Activated gamma-delta T cell (primary cell): ENCODE results near the gene PSME2.

ENCODE experiments used
- DNase-seq: peaks from one replicate; lab custom pipeline; 2025; lab: John Stamatoyannopoulos, UW

The PSME2 gene

DNA sequence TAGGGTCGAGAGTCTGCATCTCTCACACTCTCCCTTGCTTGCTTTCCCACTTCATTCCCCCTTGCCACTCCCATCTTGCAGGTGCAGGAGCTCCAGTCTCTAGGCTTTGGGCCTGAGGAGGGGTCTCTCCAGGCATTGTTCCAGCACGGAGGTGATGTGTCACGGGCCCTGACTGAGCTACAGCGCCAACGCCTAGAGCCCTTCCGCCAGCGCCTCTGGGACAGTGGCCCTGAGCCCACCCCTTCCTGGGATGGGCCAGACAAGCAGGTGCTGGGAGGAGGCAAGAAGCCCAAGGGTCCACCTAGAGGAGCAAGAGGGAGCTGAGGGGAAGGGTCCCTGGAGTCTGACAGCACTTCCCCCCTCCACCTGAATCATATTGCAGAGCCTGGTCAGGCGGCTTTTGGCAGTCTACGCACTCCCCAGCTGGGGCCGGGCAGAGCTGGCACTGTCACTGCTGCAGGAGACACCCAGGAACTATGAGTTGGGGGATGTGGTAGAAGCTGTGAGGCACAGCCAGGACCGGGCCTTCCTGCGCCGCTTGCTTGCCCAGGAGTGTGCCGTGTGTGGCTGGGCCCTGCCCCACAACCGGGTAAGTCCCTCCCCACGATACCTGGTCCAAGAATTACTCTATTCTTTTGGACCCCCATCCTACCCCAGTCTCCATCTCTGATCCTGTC, 5.1 kb upstream of the PSME2 start:
- DNase-seq: no peak

DNA sequence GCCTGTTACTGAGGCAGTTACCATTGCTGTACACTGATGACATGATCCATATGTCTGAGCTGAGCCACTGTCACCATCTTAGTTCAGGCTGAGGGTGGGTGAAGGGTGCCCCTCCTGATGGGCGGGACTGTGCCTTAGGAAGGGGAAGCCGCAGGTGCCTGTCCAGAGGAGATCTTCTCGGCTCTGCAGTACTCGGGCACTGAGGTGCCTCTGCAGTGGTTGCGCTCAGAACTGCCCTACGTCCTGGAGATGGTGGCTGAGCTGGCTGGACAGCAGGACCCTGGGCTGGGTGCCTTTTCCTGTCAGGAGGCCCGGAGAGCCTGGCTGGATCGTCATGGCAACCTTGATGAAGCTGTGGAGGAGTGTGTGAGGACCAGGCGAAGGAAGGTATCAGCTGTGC, 4.6 kb upstream of the PSME2 start:
- DNase-seq: no peak

GRCh38 chr14:24150567-24150966, 4.2 kb upstream of the PSME2 start:
- no peak for DNase-seq

DNA sequence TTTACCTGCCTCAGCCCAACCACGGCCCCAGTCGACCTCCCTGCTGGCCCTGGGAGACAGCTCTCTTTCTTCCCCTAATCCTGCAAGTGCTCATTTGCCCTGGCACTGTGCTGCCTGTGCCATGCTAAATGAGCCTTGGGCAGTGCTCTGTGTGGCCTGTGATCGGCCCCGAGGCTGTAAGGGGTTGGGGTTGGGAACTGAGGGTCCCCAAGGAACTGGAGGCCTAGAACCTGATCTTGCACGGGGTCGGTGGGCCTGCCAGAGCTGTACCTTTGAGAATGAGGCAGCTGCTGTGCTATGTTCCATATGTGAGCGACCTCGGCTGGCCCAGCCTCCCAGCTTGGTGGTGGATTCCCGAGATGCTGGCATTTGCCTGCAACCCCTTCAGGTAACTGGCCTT, 3.7 kb upstream of the PSME2 start:
- DNase-seq: no peak

DNA sequence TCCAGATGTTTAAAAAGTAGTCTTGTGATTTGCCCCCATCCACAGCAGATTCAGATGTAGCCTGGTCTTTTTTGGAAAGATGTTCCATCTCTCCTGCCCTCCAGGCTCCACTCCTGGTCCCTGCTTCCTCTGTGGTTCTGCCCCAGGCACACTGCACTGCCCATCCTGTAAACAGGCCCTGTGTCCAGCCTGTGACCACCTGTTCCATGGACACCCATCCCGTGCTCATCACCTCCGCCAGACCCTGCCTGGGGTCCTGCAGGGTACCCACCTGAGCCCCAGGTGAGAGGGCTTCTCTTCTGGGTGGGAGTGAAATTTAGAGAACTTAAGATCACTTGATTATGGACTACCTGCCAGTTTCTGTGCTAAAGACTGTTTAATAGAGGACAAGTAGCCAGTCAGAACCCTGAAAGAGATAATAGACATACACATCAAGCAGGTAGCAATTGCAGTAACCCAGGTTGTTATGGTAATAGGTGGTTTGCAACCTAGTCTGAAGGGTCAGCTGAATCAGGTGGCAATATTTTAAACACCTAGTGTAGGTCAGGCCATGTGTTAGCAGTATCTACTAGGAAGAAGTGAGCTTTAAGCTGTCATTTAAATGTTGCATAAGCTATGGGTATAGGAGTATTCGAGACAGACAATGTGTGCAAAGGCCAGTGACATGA, 3.0 kb upstream of the PSME2 start:
- DNase-seq: no peak

GRCh38 chr14:24147761-24148428, 1.5 kb upstream of the PSME2 start:
- DNase-seq: no peak

- DNase-seq: peak; percentile 67
Measured at GRCh38 chr14:24146978-24147760, 759 bp upstream of the PSME2 start, which contains the start of gene RNF31. Gene RNF31 (plus strand): TSS chr14:24147498. CDS start chr14:24147699, 201 bp downstream.

DNA sequence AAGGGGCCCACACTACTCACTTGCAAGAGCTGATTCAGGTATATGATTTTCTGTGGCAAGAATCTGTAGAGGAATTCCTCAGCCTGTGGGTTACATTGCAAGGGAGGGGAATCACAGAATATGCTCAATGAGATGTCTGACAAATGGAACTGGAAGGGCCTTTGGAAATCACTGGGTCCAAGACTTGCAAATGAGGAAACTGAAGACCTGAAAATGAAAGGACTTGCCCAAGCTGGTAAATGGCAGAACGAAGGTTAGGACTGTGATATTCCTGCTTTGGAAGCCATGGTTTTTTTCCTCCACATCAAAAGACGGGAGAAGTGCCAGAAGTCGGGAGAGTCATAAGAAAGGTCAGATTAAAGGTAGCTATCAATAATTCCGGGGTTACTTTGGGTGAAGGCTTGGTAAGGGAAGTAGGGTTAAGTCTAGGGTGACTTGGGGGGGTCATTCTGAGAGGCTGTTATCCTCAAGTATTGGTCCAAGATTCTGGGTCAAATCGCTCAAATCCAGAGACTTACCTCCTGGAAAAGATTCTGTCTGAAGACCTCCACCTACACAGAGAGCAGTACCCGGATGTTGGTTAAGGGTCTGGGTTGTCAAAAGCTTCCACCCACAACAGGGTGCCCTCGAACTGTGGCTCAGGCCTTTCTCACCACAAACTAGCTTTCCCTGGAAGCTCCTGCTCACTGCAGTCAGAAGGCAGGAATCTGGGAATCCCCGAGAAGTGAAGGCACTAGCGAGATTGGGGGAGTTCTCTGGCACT, 539 bp downstream of the PSME2 start:
- no peak for DNase-seq

- DNase-seq: no peak
Measured at GRCh38 chr14:24145219-24145618, 1.2 kb downstream of the PSME2 start.

- no peak for DNase-seq
Measured at GRCh38 chr14:24144451-24144850, 2.0 kb downstream of the PSME2 start.

DNA sequence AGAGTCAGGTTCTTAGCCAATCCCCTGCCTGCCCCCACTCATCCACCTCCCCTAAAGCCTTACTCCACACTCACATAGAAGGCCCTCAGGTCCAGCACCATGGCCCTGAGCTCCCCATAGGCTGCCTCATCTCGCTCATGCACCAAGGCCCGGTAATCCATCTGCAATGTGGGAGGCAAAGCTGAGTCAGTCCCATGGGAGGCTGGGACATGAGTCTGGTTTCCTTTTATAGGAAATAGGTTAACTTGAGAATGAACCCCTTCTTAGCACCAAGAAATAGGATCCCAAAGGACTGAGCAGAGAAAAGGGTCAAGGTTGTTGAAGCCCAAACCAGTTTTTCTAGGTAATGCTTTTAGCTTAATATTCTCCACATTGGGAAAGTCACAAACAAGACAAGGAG, 2.9 kb downstream of the PSME2 start:
- DNase-seq: no peak

- DNase-seq: peak; percentile 94
Measured at GRCh38 chr14:24141097-24141880, 5.1 kb downstream of the PSME2 start, which contains the start of gene EMC9. Gene EMC9 (minus strand): TSS chr14:24141591. CDS start chr14:24141304, 287 bp downstream.

DNA sequence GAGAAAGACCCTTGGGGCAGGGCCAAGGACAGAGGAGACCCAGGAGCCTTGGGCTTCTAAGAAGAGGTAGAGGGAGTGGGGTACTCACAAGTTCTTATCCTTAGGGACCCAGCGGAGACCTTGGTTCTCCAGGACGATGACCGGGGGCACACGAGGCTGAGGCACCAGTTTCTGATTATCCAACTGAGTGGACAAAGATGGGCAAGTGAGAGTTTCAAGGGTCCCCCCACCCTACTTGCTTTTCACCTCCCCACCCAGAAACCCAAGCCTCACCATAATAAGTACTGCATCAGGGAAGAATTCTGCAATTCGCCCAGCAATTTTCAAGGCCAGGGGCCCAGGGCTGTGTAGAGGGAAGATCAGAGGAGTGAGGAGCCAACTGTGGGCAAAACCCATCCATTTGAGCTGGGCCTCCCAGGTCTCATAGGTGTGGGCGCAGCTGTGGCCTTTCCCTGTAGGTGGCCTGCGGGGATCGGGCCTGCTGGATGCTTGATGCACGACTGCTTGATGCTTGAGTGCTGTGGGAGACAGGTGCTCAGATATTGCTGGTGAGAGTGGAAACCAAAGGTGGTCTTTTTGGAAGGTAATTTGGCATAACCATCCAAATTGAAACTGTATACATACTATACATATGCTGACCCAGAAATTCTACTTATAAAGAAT, 7.0 kb downstream of the PSME2 start:
- no peak for DNase-seq

DNA sequence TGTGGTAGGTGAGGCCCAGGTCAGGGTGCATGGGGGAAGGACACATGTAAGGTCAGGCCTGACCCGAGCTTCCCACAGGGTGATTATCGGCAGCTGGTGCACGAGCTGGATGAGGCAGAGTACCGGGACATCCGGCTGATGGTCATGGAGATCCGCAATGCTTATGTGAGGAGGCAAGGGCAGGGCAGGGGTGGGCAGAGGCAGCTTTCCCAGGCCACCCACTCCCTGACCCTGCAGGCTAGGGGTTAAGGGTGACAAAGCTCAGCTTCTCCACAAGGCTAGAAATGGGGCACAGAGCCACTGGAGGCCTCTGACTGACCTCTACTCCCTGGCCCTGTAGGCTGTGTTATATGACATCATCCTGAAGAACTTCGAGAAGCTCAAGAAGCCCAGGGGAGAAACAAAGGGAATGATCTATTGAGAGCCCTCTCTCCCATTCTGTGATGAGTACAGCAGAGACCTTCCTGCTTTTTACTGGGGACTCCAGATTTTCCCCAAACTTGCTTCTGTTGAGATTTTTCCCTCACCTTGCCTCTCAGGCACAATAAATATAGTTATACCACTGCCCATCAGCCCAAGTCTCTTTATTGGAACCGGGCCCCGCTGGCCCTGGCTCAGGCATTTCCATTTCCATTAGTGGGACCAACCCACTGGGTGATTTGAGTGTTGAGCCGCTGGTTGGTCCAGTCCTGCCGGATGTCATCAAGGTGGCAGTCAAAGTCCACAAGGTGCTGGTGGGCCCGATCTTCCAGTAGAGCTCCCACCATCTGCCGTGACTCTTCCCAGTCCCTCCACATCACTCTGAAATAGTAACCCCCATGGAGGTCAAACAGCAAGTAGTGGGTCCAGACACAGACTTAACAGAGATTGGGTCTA, 7.8 kb downstream of the PSME2 start:
- no peak for DNase-seq

DNA sequence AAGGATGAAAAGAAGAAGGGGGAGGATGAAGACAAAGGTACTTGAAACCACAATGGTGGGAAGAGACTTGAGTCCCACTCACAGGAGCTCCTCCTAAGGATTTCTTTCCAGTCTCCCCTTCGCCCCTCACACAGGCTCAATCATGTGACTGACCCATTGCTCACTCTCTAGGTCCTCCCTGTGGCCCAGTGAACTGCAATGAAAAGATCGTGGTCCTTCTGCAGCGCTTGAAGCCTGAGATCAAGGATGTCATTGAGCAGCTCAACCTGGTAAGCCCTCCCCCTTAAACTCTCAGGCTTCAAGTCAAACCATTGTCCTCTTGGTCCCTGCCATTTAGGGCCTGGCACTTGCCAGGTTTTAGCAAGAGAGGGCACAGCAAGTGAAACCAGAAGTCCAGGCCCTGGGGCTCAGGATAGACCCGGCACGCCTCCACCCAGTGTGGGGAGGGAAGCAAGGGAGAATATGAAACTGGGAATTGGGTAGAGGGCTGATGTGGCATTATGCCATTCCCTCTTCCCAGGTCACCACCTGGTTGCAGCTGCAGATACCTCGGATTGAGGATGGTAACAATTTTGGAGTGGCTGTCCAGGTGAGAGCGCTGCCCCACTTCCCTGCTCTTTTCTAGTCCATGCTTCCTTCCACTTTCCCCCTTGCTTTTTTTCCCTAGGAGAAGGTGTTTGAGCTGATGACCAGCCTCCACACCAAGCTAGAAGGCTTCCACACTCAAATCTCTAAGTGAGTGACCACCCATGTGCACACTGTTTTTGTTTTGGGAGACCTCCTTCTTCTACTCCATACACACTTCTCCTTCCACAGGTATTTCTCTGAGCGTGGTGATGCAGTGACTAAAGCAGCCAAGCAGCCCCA, 8.6 kb downstream of the PSME2 start:
- no peak for DNase-seq

DNA sequence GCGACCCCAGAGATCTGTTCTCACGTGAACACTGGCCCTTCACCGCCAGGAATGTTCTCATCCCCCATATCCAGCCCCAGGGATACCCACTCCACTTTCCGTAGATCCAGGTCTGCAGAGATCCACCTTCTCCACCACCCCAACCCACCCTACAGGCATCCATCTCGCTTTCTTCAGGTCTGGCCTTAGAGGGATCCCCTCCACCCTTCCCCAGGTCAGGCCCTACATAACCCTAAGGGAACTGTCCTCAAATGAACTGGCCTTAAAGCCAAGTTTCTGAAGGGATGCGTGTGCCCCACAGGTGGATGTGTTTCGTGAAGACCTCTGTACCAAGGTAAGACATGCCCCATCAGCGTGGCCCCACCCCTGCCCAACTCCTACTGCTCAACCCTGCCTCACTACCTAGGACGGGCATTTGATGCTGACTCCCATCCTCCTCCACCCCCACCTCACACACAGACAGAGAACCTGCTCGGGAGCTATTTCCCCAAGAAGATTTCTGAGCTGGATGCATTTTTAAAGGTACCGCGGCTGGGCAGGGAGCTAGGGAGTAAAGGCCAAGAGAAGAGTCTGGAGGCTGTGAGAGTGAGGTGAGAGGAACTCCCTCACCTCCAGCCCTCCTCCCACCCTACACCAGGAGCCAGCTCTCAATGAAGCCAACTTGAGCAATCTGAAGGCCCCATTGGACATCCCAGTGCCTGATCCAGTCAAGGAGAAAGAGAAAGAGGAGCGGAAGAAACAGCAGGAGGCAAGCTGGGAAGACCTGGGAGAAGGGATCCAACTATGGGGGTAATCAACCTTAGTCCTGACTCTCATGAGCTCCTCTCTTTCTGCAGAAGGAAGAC, 9.5 kb downstream of the PSME2 start:
- no peak for DNase-seq
